GM21515 (cell line): ENCODE measurements around the gene MYO15B.
"Not testable (repeated sequence)": the region's sequence is repeated elsewhere in the genome, so short reads cannot be mapped to it uniquely, and the experiment has no call there.

Source experiments
- ATAC-seq: cut with Tn5 transposase; IDR thresholded peaks from one replicate; pipeline ENCODE4 v1.9.1; 2021; ENCODE audit not compliant: unreplicated experiment

The MYO15B gene

GRCh38 chr17:75637143-75637538, 49.5 kb downstream of the MYO15B start:
- ATAC-seq, result no peak

- no peak for ATAC-seq
These were observed 50.0 kb downstream of the MYO15B start for GRCh38 chr17:75637551-75637950.

GRCh38 chr17:75638039-75638438, 50.4 kb downstream of the MYO15B start:
- not testable (repeated sequence) for ATAC-seq

- no peak for ATAC-seq
These were observed 51.3 kb downstream of the MYO15B start for GRCh38 chr17:75638893-75639292.

- ATAC-seq, result no peak
These were observed 51.7 kb downstream of the MYO15B start for GRCh38 chr17:75639327-75639726.

- ATAC-seq, result no peak
These were observed 52.4 kb downstream of the MYO15B start for GRCh38 chr17:75639771-75640555.

- ATAC-seq, result no peak
These were observed 53.0 kb downstream of the MYO15B start for GRCh38 chr17:75640556-75641119.

GRCh38 chr17:75641343-75641742, 53.7 kb downstream of the MYO15B start:
- ATAC-seq, result no peak

GRCh38 chr17:75642182-75642783, 54.7 kb downstream of the MYO15B start:
- no peak for ATAC-seq

- ATAC-seq, result no peak
These were observed 55.4 kb downstream of the MYO15B start for GRCh38 chr17:75642784-75643642.

- no peak for ATAC-seq
These were observed 56.0 kb downstream of the MYO15B start for GRCh38 chr17:75643643-75644017.

- no peak for ATAC-seq
These were observed 57.9 kb downstream of the MYO15B start for GRCh38 chr17:75645501-75645888.

- no peak for ATAC-seq
These were observed 58.5 kb downstream of the MYO15B start for GRCh38 chr17:75645889-75646637.

GRCh38 chr17:75646638-75646992, 59.0 kb downstream of the MYO15B start:
- no peak for ATAC-seq

- no peak for ATAC-seq
These were observed 59.5 kb downstream of the MYO15B start for GRCh38 chr17:75647061-75647460.

- no peak for ATAC-seq
These were observed 60.3 kb downstream of the MYO15B start for GRCh38 chr17:75647921-75648320.

GRCh38 chr17:75649687-75650086, 62.1 kb downstream of the MYO15B start:
- no peak for ATAC-seq

GRCh38 chr17:75650874-75651273, 63.3 kb downstream of the MYO15B start:
- no peak for ATAC-seq

GRCh38 chr17:75652341-75652740, 64.7 kb downstream of the MYO15B start:
- no peak for ATAC-seq

- ATAC-seq, result no peak
These were observed 65.4 kb downstream of the MYO15B start for GRCh38 chr17:75652934-75653549.
